ENCODE measurements around the gene TRDMT1.

DNA sequence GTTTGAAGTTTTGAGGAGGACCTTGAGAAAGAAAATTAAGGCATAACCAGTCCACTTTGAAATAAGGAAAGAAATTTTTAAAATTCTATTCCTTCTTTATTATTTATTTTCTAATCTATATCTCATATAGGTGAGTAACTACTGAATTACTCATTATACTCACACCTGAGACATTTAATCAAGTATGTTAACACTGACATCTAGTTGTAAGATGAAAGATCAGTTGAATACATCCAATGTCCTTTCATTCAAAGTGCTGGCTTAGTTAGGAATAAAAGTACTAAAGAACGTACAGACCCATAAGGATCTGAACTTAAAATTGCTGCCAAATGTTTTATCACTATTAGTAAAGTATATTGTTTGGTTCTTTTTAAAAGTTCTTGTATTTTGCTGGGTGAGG is 23.5 kb downstream of the TRDMT1 start:
- TF ChIP-seq, protein P1, sequence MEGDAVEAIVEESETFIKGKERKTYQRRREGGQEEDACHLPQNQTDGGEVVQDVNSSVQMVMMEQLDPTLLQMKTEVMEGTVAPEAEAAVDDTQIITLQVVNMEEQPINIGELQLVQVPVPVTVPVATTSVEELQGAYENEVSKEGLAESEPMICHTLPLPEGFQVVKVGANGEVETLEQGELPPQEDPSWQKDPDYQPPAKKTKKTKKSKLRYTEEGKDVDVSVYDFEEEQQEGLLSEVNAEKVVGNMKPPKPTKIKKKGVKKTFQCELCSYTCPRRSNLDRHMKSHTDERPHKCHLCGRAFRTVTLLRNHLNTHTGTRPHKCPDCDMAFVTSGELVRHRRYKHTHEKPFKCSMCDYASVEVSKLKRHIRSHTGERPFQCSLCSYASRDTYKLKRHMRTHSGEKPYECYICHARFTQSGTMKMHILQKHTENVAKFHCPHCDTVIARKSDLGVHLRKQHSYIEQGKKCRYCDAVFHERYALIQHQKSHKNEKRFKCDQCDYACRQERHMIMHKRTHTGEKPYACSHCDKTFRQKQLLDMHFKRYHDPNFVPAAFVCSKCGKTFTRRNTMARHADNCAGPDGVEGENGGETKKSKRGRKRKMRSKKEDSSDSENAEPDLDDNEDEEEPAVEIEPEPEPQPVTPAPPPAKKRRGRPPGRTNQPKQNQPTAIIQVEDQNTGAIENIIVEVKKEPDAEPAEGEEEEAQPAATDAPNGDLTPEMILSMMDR (IDR thresholded peaks at IDR 0.05) = no peak
- no peak for TF ChIP-seq POLR2A (IDR thresholded peaks at IDR 0.05)
